ENCODE data around the gene BDKRB1. TPM values are rescaled to one million over a fixed set of nuclear protein-coding genes. Genes with fewer than 3 reads are reported as not detected.

The BDKRB1 gene
- total RNA-seq, 6 experiments from 2014 or later, result 0.31 TPM; not detected in 5

DNA sequence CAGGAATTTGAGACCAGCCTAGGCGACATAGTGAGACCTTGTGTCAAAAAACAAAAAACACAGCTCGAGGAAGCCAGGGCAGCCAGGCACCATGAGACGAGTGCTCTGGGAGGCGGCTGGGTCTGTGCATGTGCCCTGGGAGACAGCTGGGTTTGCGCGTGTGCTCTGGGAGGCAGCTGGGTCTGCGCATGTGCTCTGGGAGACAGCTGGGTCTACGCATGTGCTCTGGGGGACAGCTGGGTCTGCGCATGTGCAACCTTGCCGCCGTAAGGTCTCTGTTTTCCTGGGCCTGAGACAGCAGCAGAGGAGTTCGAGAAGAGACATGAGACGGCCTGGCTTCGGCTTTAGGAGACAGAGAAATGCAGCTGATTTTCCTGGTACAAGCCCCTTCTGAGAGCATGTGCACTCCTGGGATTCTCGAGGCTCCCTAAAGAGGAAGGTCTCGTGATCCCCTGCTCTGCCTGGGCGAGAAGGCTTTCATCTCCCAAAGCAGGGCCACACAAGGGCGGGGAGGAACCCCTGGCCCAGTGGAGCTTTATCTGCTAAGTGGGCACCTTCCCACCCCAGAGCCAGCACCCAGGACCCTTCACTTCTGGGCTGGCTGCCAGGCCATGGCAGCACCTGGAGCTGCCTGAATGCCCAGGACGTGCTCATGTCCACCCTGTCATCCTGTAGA lies 3.5 kb upstream of the BDKRB1 start:
- no peaks in the 10 kb centered on the region for H3K36me3 ChIP-seq
- no peak overlapping the region for H3K4me3 ChIP-seq
- H3K27ac ChIP-seq, result no peak overlapping the region
- WGBS (ENCODE audit: insufficient coverage, low coverage, low lambda C conversion rate, missing lambda C conversion rate), result 67% methylated on average over 2 of the region's 19 CpGs
- no peaks in the 10 kb centered on the region for H3K4me1 ChIP-seq
- intact Hi-C loops (cut with DNase I), result no loop called here
- ATAC-seq (no peak), DNase-seq (no peak)
- no peak for TF ChIP-seq POLR2A (IDR thresholded peaks at IDR 0.05)
- TF ChIP-seq, protein P1, sequence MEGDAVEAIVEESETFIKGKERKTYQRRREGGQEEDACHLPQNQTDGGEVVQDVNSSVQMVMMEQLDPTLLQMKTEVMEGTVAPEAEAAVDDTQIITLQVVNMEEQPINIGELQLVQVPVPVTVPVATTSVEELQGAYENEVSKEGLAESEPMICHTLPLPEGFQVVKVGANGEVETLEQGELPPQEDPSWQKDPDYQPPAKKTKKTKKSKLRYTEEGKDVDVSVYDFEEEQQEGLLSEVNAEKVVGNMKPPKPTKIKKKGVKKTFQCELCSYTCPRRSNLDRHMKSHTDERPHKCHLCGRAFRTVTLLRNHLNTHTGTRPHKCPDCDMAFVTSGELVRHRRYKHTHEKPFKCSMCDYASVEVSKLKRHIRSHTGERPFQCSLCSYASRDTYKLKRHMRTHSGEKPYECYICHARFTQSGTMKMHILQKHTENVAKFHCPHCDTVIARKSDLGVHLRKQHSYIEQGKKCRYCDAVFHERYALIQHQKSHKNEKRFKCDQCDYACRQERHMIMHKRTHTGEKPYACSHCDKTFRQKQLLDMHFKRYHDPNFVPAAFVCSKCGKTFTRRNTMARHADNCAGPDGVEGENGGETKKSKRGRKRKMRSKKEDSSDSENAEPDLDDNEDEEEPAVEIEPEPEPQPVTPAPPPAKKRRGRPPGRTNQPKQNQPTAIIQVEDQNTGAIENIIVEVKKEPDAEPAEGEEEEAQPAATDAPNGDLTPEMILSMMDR (IDR thresholded peaks at IDR 0.05), result no peak
- no peaks in the 10 kb centered on the region for H3K27me3 ChIP-seq
- H3K9me3 ChIP-seq, result no peaks in the 10 kb centered on the region

DNA sequence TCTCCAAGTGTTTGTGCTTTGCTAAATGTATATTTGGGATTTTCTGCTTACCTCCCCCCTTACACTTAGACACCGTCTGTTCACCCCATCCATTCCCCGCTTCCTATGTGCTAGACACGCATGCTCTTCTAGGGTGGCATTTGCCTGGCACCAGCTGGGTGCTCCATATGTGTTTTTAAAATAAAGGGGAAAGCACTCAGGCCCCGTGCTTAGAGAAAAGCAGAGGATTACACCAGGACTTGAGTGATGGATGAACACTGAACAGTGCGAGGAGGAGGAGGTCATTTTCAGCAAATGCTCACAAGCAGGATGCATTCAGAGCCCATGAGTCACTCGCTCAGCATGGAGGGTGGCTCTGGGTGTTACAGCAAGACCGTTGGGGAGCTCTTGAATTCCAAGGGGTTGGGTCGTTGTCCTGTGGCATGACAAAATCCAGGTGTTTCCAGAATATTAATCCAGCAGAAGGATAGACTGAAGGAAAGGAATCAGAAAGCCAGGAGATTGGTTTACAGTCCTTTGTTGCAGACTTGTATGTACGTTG lies 2.9 kb upstream of the BDKRB1 start:
- Histone ChIP-seq H3K4me3 (no peak overlapping the region), H3K27ac (no peak overlapping the region), H3K4me1 (no peaks in the 10 kb centered on the region), H3K9me3 (no peaks in the 10 kb centered on the region), H3K36me3 (no peaks in the 10 kb centered on the region), H3K27me3 (no peaks in the 10 kb centered on the region)
- TF ChIP-seq, protein P1 (IDR thresholded peaks at IDR 0.05), result no peak
- no peak for TF ChIP-seq POLR2A (IDR thresholded peaks at IDR 0.05)
- ATAC-seq (no peak), DNase-seq (no peak)
- intact Hi-C loops (cut with DNase I), result no loop called here
- WGBS (ENCODE audit: insufficient coverage, low coverage, low lambda C conversion rate, missing lambda C conversion rate), result 64% methylated on average over 9 of the region's 9 CpGs

DNA sequence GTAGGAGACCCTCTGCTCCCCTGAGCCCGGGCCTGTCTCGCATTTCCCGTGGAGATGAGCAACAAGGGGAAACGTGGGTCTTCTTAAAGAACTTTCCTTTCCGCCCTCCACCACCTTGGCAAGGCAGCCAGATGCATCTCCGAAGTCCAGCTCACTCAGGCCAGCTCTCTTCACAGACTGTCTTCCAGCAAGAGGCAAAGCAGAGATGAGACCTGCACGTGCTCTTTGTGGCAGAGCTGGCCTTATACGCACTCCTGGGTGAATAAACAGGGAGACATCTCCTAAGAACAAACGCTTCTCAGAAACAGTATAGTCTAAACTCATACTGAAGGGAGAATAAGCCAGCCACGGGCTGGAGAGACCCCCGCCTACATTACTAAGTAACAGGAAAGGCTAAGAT lies 1.3 kb upstream of the BDKRB1 start:
- DNase-seq (no peak), ATAC-seq (no peak)
- Histone ChIP-seq H3K27me3 (no peaks in the 10 kb centered on the region), H3K36me3 (no peaks in the 10 kb centered on the region), H3K27ac (no peak overlapping the region), H3K4me1 (no peaks in the 10 kb centered on the region), H3K4me3 (no peak overlapping the region), H3K9me3 (no peaks in the 10 kb centered on the region)
- intact Hi-C loops (cut with DNase I), result no loop called here
- TF ChIP-seq POLR2A (IDR thresholded peaks at IDR 0.05), result no peak
- TF ChIP-seq, protein P1 (IDR thresholded peaks at IDR 0.05), result no peak
- WGBS (ENCODE audit: insufficient coverage, low coverage, low lambda C conversion rate, missing lambda C conversion rate), result 54% methylated on average over 9 of the region's 11 CpGs

DNA sequence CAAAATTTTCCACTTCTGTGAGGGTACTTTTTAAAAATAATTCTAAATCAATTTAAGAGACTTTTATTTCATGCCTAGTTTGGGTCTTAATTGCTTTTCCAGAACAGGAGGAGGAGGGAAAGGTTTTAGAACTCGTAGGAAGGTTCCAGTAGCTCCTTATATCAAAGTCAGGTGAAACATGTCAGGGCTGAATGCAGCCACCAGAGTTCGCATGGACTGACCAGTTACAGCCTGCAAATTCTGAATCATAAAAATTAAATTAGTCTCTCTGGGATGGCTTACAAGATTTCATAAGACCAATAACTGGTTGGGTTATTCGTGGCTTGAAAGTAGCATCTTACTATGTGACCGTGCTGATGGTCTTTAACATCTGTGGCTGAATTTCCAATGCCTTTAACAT lies 397 bp downstream of the BDKRB1 start:
- WGBS (ENCODE audit: insufficient coverage, low coverage, low lambda C conversion rate, missing lambda C conversion rate), result 65% methylated on average over 4 of the region's 4 CpGs
- Histone ChIP-seq H3K4me3 (no peak overlapping the region), H3K4me1 (no peaks in the 10 kb centered on the region), H3K27ac (no peak overlapping the region), H3K27me3 (no peaks in the 10 kb centered on the region), H3K9me3 (no peaks in the 10 kb centered on the region), H3K36me3 (no peaks in the 10 kb centered on the region)
- no peak for TF ChIP-seq POLR2A (IDR thresholded peaks at IDR 0.05)
- TF ChIP-seq, protein P1 (IDR thresholded peaks at IDR 0.05), result no peak
- intact Hi-C loops (cut with DNase I), result no loop called here
- ATAC-seq, result no peak
- DNase-seq, result no peak
